WTC11 (cell line): ENCODE measurements around the gene LMF1. TPM values are rescaled to one million over a fixed set of nuclear protein-coding genes. Genes with fewer than 3 reads are reported as not detected.

Experiments
- ATAC-seq: fragments of 200-7000 bp; cut with Tn5 transposase; 2 replicates; pipeline ENCODE4 v1.10.0; 2021; ENCODE audit warnings: mild to moderate bottlenecking, moderate library complexity
- CTCF ChIA-PET: fragments of 300-600 bp; sonication (Branson Sonifier 250); formaldehyde crosslinking; loops from one replicate; lab custom pipeline; 2021; ENCODE audit warnings: antibody characterized with exemption; lab: Charles Lee
- POLR2A ChIA-PET: fragments of 350-600 bp; sonication (Branson Sonifier 250); formaldehyde crosslinking; loops from one replicate; lab custom pipeline; 2021; ENCODE audit warnings: antibody characterized with exemption; lab: Charles Lee
- DNase-seq: peaks from one replicate; pipeline ENCODE4 v3.0.0; 2021; ENCODE audit warnings: low spot score
- H3K27ac Mint-ChIP-seq: 2 replicates; pipeline ENCODE4 v1.8.0; 2021; ENCODE audit warnings: mixed read lengths
- H3K27me3 Mint-ChIP-seq: 2 replicates; pipeline ENCODE4 v1.8.0; 2021; ENCODE audit warnings: low read depth, mild to moderate bottlenecking, moderate library complexity, mixed read lengths
- H3K36me3 Mint-ChIP-seq: 2 replicates; pipeline ENCODE4 v1.8.0; 2021; ENCODE audit warnings: mixed read lengths
- H3K4me1 Mint-ChIP-seq: 2 replicates; pipeline ENCODE4 v1.8.0; 2022; ENCODE audit warnings: mixed read lengths
- H3K4me3 Mint-ChIP-seq: 2 replicates; pipeline ENCODE4 v1.8.0; 2021; ENCODE audit warnings: mild to moderate bottlenecking, moderate library complexity, mixed read lengths
- H3K9me3 Mint-ChIP-seq: 2 replicates; pipeline ENCODE4 v1.8.0; 2021; ENCODE audit warnings: mixed read lengths
- ARID4B ChIP-seq: sonication (generic); formaldehyde crosslinking; IDR thresholded peaks from 2 replicates; pipeline ENCODE4 v1.8.0; 2023; ENCODE audit warnings: missing genetic modification reagents, mild to moderate bottlenecking, borderline replicate concordance
- CTCF ChIP-seq: fragments of 200-600 bp; IDR thresholded peaks from 2 replicates; pipeline ENCODE4 v1.8.0; 2022; ENCODE audit warnings: antibody characterized with exemption
- E2F5 ChIP-seq: sonication (generic); formaldehyde crosslinking; IDR thresholded peaks from 2 replicates; pipeline ENCODE4 v1.8.1; 2022; ENCODE audit warnings: mild to moderate bottlenecking, moderate library complexity, missing genetic modification reagents
- ESRRA ChIP-seq: sonication (generic); formaldehyde crosslinking; IDR thresholded peaks from 2 replicates; pipeline ENCODE4 v1.8.1; 2022; ENCODE audit warnings: mild to moderate bottlenecking, missing genetic modification reagents, borderline replicate concordance
- ETV6 ChIP-seq: sonication (generic); formaldehyde crosslinking; IDR thresholded peaks from 2 replicates; pipeline ENCODE4 v1.8.1; 2022; ENCODE audit warnings: mild to moderate bottlenecking, missing genetic modification reagents
- FOXP1 ChIP-seq: sonication (generic); formaldehyde crosslinking; IDR thresholded peaks from 2 replicates; pipeline ENCODE4 v1.8.0; 2022; ENCODE audit warnings: missing genetic modification reagents, mild to moderate bottlenecking, moderate library complexity, borderline replicate concordance
- HMGA2 ChIP-seq: fragments of 250-450 bp; sonication (Bioruptor Pico); IDR thresholded peaks from 2 replicates; pipeline ENCODE4 v1.4.0; 2021; ENCODE audit warnings: mild to moderate bottlenecking, moderate library complexity
- KAT7 ChIP-seq: sonication (generic); formaldehyde crosslinking; IDR thresholded peaks from 2 replicates; pipeline ENCODE4 v1.8.1; 2023; ENCODE audit warnings: missing genetic modification reagents, mild to moderate bottlenecking, borderline replicate concordance
- NFYB ChIP-seq: sonication (generic); formaldehyde crosslinking; conservative IDR thresholded peaks from 2 replicates; pipeline ENCODE4 v1.8.0; 2022; ENCODE audit warnings: low read depth, missing genetic modification reagents
- NR1H2 ChIP-seq: sonication (generic); formaldehyde crosslinking; IDR thresholded peaks from 2 replicates; pipeline ENCODE4 v1.9.0; 2021; ENCODE audit warnings: mild to moderate bottlenecking, moderate library complexity, missing genetic modification reagents
- NR2C2 ChIP-seq: sonication (generic); formaldehyde crosslinking; IDR thresholded peaks from 2 replicates; pipeline ENCODE4 v1.8.0; 2022; ENCODE audit warnings: mild to moderate bottlenecking, missing genetic modification reagents
- OVOL2 ChIP-seq: fragments of 250-450 bp; sonication (Bioruptor Pico); IDR thresholded peaks from 2 replicates; pipeline ENCODE4 v1.9.0; 2021; ENCODE audit warnings: mild to moderate bottlenecking, borderline replicate concordance
- SMAD3 ChIP-seq: sonication (generic); formaldehyde crosslinking; IDR thresholded peaks from 2 replicates; pipeline ENCODE4 v1.8.0; 2022; ENCODE audit warnings: missing genetic modification reagents, mild to moderate bottlenecking, borderline replicate concordance
- TCF7 ChIP-seq: sonication (generic); formaldehyde crosslinking; IDR thresholded peaks from 2 replicates; pipeline ENCODE4 v1.8.0; 2022; ENCODE audit warnings: mild to moderate bottlenecking, low read depth, missing genetic modification reagents, moderate library complexity
- TEAD1 ChIP-seq: sonication (generic); formaldehyde crosslinking; IDR thresholded peaks from 2 replicates; pipeline ENCODE4 v1.8.0; 2022; ENCODE audit warnings: mild to moderate bottlenecking, missing genetic modification reagents
- USF2 ChIP-seq: sonication (generic); formaldehyde crosslinking; IDR thresholded peaks from 2 replicates; pipeline ENCODE4 v1.8.1; 2023; ENCODE audit warnings: mild to moderate bottlenecking, missing genetic modification reagents, moderate library complexity
- ZNF121 ChIP-seq: sonication (generic); formaldehyde crosslinking; IDR thresholded peaks from 2 replicates; pipeline ENCODE4 v1.8.0; 2023; ENCODE audit warnings: missing genetic modification reagents
- ZNF317 ChIP-seq: sonication (generic); formaldehyde crosslinking; IDR thresholded peaks from 2 replicates; pipeline ENCODE4 v1.8.1; 2023; ENCODE audit warnings: low read depth, mild to moderate bottlenecking, moderate library complexity, missing genetic modification reagents, borderline replicate concordance
- ZNF423 ChIP-seq: fragments of 250-450 bp; sonication (Bioruptor Pico); IDR thresholded peaks from 2 replicates; pipeline ENCODE4 v2.1.2; 2022; ENCODE audit warnings: mild to moderate bottlenecking, moderate library complexity
- total RNA-seq: library from RNA; stranded (reverse); gene quantifications from 3 replicates; pipeline ENCODE4 v1.2.3, GENCODE V29; 2021
- TF ChIP-seq, protein P1 (sequence below): sonication (generic); formaldehyde crosslinking; IDR thresholded peaks from 2 replicates; pipeline ENCODE4 v1.8.0; 2023; ENCODE audit warnings: mild to moderate bottlenecking, missing genetic modification reagents
- TF ChIP-seq, protein P2 (sequence below): sonication (generic); formaldehyde crosslinking; IDR thresholded peaks from 2 replicates; pipeline ENCODE4 v1.8.1; 2023; ENCODE audit warnings: mild to moderate bottlenecking, missing genetic modification reagents, moderate library complexity
- TF ChIP-seq, protein P3 (sequence below): sonication (generic); formaldehyde crosslinking; IDR thresholded peaks from 2 replicates; pipeline ENCODE4 v1.8.1; 2022; ENCODE audit warnings: low read depth, missing genetic modification reagents, borderline replicate concordance

Gene LMF1
- total RNA-seq, 1 experiment from 2014 or later, result 10.5 TPM

DNA sequence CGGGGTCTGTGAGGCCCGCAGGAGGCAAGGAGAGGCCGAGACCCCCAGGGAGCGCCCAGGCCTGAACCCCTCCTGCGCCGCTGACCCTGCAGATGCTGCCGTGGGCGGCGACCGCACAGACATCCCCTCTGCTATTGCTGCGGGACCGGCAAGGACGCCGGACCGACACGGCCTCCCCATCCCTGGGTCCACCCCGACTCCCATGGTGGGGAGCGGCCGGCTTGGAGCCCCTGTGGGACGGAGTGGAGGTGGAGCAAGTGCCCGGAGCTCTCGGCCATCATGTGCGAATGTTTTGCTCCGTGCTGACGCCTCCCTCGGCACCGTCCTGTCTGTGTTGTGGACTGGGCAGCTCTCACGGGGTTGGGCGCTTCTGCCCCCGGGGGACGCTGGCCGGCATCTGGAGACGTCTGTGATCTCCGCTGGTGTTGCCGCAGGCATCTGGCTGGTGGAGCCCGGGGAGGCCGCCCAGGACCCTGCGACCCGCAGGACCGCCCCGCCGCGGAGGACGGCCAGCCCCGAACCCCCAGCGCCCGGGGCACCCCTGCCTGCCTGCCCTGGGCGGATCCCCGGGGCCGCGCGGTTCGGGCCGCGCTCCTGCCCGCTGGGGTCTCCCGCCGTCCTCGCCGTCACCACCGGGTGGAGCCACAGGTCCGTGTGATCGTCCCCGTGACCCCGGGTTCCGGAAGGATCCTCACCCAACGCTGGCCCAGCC, 157.4 kb downstream of the LMF1 start:
- Mint-ChIP-seq H3K9me3 (peaks cover 3% of the 10 kb centered on the region), H3K27me3 (peaks cover 13% of the 10 kb centered on the region), H3K4me1 (peaks cover 8% of the 10 kb centered on the region), H3K4me3 (peak overlapping the region; percentile 54), H3K36me3 (no peaks in the 10 kb centered on the region), H3K27ac (no peak overlapping the region)
- ChIA-PET CTCF (interaction anchor here (0.7 to 4.3 kb wide), 6 partner anchors 65 to 290 kb away, joined by 3 to 33 read pairs (median 4); no protein-coding TSS in a partner anchor), POLR2A (no interaction called here)
- TF ChIP-seq ZNF121 (CRISPR knock-in tag) (no peak), ZNF423 (CRISPR knock-in tag) (peak; percentile 49; the same call in 1 of the 2 replicates), NR2C2 (CRISPR knock-in tag) (no peak), HMGA2 (CRISPR knock-in tag) (no peak), E2F5 (CRISPR knock-in tag) (0 out of 2 replicates have a peak, but pooled peaks have one; percentile 55), ETV6 (CRISPR knock-in tag) (no peak), TEAD1 (CRISPR knock-in tag) (0 out of 2 replicates have a peak, but pooled peaks have one; percentile 41), ZNF317 (0 out of 2 replicates have a peak, but pooled peaks have one; percentile 7), USF2 (CRISPR knock-in tag) (0 out of 2 replicates have a peak, but pooled peaks have one; percentile 21), TCF7 (CRISPR knock-in tag) (no peak), CTCF (peak; percentile 50; the same call in 1 of the 2 replicates), KAT7 (no peak), SMAD3 (no peak), NR1H2 (CRISPR knock-in tag) (no peak), NFYB (CRISPR knock-in tag) (no peak), ESRRA (CRISPR knock-in tag) (0 out of 2 replicates have a peak, but pooled peaks have one; percentile 63), OVOL2 (CRISPR knock-in tag) (no peak), ARID4B (CRISPR knock-in tag) (0 out of 2 replicates have a peak, but pooled peaks have one; percentile 47), FOXP1 (CRISPR knock-in tag) (peak; percentile 78; the same call in 1 of the 2 replicates)
- TF ChIP-seq, protein P1, sequence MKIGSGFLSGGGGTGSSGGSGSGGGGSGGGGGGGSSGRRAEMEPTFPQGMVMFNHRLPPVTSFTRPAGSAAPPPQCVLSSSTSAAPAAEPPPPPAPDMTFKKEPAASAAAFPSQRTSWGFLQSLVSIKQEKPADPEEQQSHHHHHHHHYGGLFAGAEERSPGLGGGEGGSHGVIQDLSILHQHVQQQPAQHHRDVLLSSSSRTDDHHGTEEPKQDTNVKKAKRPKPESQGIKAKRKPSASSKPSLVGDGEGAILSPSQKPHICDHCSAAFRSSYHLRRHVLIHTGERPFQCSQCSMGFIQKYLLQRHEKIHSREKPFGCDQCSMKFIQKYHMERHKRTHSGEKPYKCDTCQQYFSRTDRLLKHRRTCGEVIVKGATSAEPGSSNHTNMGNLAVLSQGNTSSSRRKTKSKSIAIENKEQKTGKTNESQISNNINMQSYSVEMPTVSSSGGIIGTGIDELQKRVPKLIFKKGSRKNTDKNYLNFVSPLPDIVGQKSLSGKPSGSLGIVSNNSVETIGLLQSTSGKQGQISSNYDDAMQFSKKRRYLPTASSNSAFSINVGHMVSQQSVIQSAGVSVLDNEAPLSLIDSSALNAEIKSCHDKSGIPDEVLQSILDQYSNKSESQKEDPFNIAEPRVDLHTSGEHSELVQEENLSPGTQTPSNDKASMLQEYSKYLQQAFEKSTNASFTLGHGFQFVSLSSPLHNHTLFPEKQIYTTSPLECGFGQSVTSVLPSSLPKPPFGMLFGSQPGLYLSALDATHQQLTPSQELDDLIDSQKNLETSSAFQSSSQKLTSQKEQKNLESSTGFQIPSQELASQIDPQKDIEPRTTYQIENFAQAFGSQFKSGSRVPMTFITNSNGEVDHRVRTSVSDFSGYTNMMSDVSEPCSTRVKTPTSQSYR, result no peak
- TF ChIP-seq, protein P2, sequence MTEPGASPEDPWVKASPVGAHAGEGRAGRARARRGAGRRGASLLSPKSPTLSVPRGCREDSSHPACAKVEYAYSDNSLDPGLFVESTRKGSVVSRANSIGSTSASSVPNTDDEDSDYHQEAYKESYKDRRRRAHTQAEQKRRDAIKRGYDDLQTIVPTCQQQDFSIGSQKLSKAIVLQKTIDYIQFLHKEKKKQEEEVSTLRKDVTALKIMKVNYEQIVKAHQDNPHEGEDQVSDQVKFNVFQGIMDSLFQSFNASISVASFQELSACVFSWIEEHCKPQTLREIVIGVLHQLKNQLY (CRISPR knock-in tag), result no peak
- TF ChIP-seq, protein P3, sequence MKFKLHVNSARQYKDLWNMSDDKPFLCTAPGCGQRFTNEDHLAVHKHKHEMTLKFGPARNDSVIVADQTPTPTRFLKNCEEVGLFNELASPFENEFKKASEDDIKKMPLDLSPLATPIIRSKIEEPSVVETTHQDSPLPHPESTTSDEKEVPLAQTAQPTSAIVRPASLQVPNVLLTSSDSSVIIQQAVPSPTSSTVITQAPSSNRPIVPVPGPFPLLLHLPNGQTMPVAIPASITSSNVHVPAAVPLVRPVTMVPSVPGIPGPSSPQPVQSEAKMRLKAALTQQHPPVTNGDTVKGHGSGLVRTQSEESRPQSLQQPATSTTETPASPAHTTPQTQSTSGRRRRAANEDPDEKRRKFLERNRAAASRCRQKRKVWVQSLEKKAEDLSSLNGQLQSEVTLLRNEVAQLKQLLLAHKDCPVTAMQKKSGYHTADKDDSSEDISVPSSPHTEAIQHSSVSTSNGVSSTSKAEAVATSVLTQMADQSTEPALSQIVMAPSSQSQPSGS (CRISPR knock-in tag), result no peak
- peak; percentile 91 for ATAC-seq
- peak; percentile 80 for DNase-seq
